Neural progenitor cell (in vitro differentiated cells): ENCODE measurements around the gene RNASE7. TPM values are rescaled to one million over a fixed set of nuclear protein-coding genes. Genes with fewer than 3 reads are reported as not detected.

Experiments used
- DNase-seq: peaks from one replicate; pipeline ENCODE4 v3.0.0-alpha.2; 2016; ENCODE audit warnings: low spot score
- H2AFZ ChIP-seq: fragments of 200-600 bp; sonication (generic); replicated peaks from 2 replicates; pipeline ENCODE4 v1.6.1; 2016; ENCODE audit warnings: antibody characterized with exemption
- H3F3A ChIP-seq: fragments of 200-600 bp; sonication (generic); 2 replicates; pipeline ENCODE4 v1.6.1; 2016; ENCODE audit warnings: antibody characterized with exemption, low read depth
- H3K27ac ChIP-seq: fragments of 200-600 bp; sonication (generic); 2 replicates; pipeline ENCODE4 v1.5.1; 2016; ENCODE audit warnings: mild to moderate bottlenecking
- H3K27me3 ChIP-seq: fragments of 200-600 bp; sonication (generic); 2 replicates; pipeline ENCODE4 v1.6.1; 2016; ENCODE audit warnings: mild to moderate bottlenecking, moderate library complexity
- H3K36me3 ChIP-seq: fragments of 200-600 bp; sonication (generic); 2 replicates; pipeline ENCODE4 v1.5.1; 2016
- H3K4me1 ChIP-seq: fragments of 200-600 bp; sonication (generic); 2 replicates; pipeline ENCODE4 v1.6.1; 2016; ENCODE audit warnings: mixed run types
- H3K4me2 ChIP-seq: fragments of 200-600 bp; sonication (generic); 2 replicates; pipeline ENCODE4 v1.6.1; 2016
- H3K4me3 ChIP-seq: fragments of 200-600 bp; sonication (generic); 2 replicates; pipeline ENCODE4 v1.5.1; 2016
- H3K79me2 ChIP-seq: fragments of 200-600 bp; sonication (generic); 2 replicates; pipeline ENCODE4 v1.6.1; 2016; ENCODE audit warnings: low read depth
- H3K9ac ChIP-seq: fragments of 200-600 bp; sonication (generic); 2 replicates; pipeline ENCODE4 v1.6.1; 2016
- H3K9me3 ChIP-seq: fragments of 200-600 bp; sonication (generic); 2 replicates; pipeline ENCODE4 v1.5.1; 2016; ENCODE audit warnings: low read depth
- H4K20me1 ChIP-seq: fragments of 200-600 bp; sonication (generic); 2 replicates; pipeline ENCODE4 v1.6.1; 2016; ENCODE audit warnings: low read depth
- H3K27ac Mint-ChIP-seq: 3 replicates; pipeline ENCODE4 v1.8.0; 2021; ENCODE audit warnings: mixed read lengths
- H3K27me3 Mint-ChIP-seq: 2 replicates; pipeline ENCODE4 v1.8.0; 2022; ENCODE audit warnings: low read depth, mild to moderate bottlenecking, inconsistent platforms, moderate library complexity, mixed read lengths; ENCODE audit not compliant: insufficient read depth
- H3K36me3 Mint-ChIP-seq: 3 replicates; pipeline ENCODE4 v1.8.0; 2021; ENCODE audit warnings: mixed read lengths
- H3K4me1 Mint-ChIP-seq: 3 replicates; pipeline ENCODE4 v1.8.0; 2021; ENCODE audit warnings: mixed read lengths
- H3K4me3 Mint-ChIP-seq: 3 replicates; pipeline ENCODE4 v1.8.0; 2021; ENCODE audit warnings: mild to moderate bottlenecking, moderate library complexity, mixed read lengths
- H3K9me3 Mint-ChIP-seq: 3 replicates; pipeline ENCODE4 v1.8.0; 2020; ENCODE audit warnings: mixed read lengths
- CTCF ChIP-seq: fragments of 200-600 bp; sonication (generic); IDR thresholded peaks from 2 replicates; pipeline ENCODE4 v1.5.1; 2017; ENCODE audit warnings: antibody characterized with exemption, mild to moderate bottlenecking
- EZH2 ChIP-seq: fragments of 200-600 bp; sonication (generic); IDR thresholded peaks from 2 replicates; pipeline ENCODE4 v1.6.1; 2017; ENCODE audit warnings: antibody characterized with exemption, mild to moderate bottlenecking, moderate library complexity
- EZH2phosphoT487 ChIP-seq: fragments of 200-600 bp; sonication (generic); IDR thresholded peaks from 2 replicates; pipeline ENCODE4 v1.6.1; 2017; ENCODE audit warnings: antibody characterized with exemption
- total RNA-seq: library from RNA; depleted of rRNA; stranded (reverse); fragments of >200 nt; gene quantifications from 2 replicates; pipeline ENCODE4 v1.2.3, GENCODE V29; 2015; ENCODE audit warnings: low replicate concordance

Gene RNASE7
- total RNA-seq, 1 donor from 2014 or later = not detected

GRCh38 chr14:21026274-21026987, 15.7 kb upstream of the RNASE7 start:
- no peak overlapping the region for H3K27ac Mint-ChIP-seq
- Histone ChIP-seq H3K27ac (no peak overlapping the region), H3K4me2 (peak overlapping the region; percentile 77)

GRCh38 chr14:21026988-21027315, 15.2 kb upstream of the RNASE7 start:
- Histone ChIP-seq H4K20me1 (no peaks in the 10 kb centered on the region), H3K79me2 (no peaks in the 10 kb centered on the region), H3K9ac (no peak overlapping the region), H3F3A (no peaks in the 10 kb centered on the region), H3K27ac (no peak overlapping the region), H3K4me3 (no peak overlapping the region), H3K4me1 (peaks cover 10% of the 10 kb centered on the region), H3K9me3 (no peaks in the 10 kb centered on the region), H3K27me3 (peaks cover 69% of the 10 kb centered on the region), H2AFZ (no peak overlapping the region), H3K36me3 (no peaks in the 10 kb centered on the region), H3K4me2 (no peak overlapping the region)
- Mint-ChIP-seq H3K36me3 (peaks cover 2% of the 10 kb centered on the region), H3K9me3 (peaks cover 2% of the 10 kb centered on the region), H3K4me3 (peak overlapping the region; percentile 54), H3K27me3 (peaks cover 13% of the 10 kb centered on the region), H3K4me1 (peaks cover 15% of the 10 kb centered on the region), H3K27ac (no peak overlapping the region)
- TF ChIP-seq EZH2phosphoT487 (no peak), EZH2 (no peak)
- DNase-seq = no peak

More at GRCh38 chr14:21026274-21026987, 15.7 kb upstream of the RNASE7 start:
- TF ChIP-seq CTCF (no peak), EZH2phosphoT487 (no peak), EZH2 (no peak)
- peaks cover 4% of the 10 kb centered on the region for H3K36me3 Mint-ChIP-seq
- peaks cover 15% of the 10 kb centered on the region for H3K4me1 Mint-ChIP-seq
- Histone ChIP-seq H3K4me1 (peaks cover 10% of the 10 kb centered on the region), H4K20me1 (no peaks in the 10 kb centered on the region), H3K36me3 (no peaks in the 10 kb centered on the region), H3K27me3 (peaks cover 74% of the 10 kb centered on the region), H2AFZ (no peak overlapping the region), H3K79me2 (no peaks in the 10 kb centered on the region), H3K9me3 (no peaks in the 10 kb centered on the region), H3K9ac (no peak overlapping the region), H3K4me3 (no peak overlapping the region), H3F3A (no peaks in the 10 kb centered on the region)
- no peak for DNase-seq
- peak overlapping the region; percentile 91 for H3K4me3 Mint-ChIP-seq
- H3K27me3 Mint-ChIP-seq = peaks cover 13% of the 10 kb centered on the region
- H3K9me3 Mint-ChIP-seq = peaks cover 2% of the 10 kb centered on the region

- Histone ChIP-seq H3K4me3 (no peak within 1 kb of the TSS), H3K9me3 (no peaks in the 10 kb centered on the region), H3K4me1 (peaks cover 10% of the 10 kb centered on the region), H3K79me2 (no peaks in the 10 kb centered on the region), H3K4me2 (no peak within 1 kb of the TSS), H3K27me3 (peaks cover 39% of the 10 kb centered on the region), H2AFZ (no peak within 1 kb of the TSS), H3K36me3 (no peaks in the 10 kb centered on the region), H3K27ac (no peak within 1 kb of the TSS), H4K20me1 (no peaks in the 10 kb centered on the region), H3F3A (no peaks in the 10 kb centered on the region), H3K9ac (no peak within 1 kb of the TSS)
- Mint-ChIP-seq H3K27ac (no peak within 1 kb of the TSS), H3K4me3 (no peak within 1 kb of the TSS), H3K9me3 (no peaks in the 10 kb centered on the region), H3K36me3 (no peaks in the 10 kb centered on the region), H3K4me1 (peaks cover 6% of the 10 kb centered on the region), H3K27me3 (peaks cover 9% of the 10 kb centered on the region)
- DNase-seq = no peak
- TF ChIP-seq EZH2 = no peak
- no peak for TF ChIP-seq EZH2phosphoT487
- TF ChIP-seq CTCF = no peak
Observed at GRCh38 chr14:21029917-21030316, 12.2 kb upstream of the RNASE7 start, which contains the start of gene TPPP2. TSS of gene TPPP2 (plus strand) at chr14:21030217. CDS start at chr14:21030582, 365 bp downstream.

GRCh38 chr14:21030531-21030930, 11.6 kb upstream of the RNASE7 start:
- H3K36me3 Mint-ChIP-seq = no peaks in the 10 kb centered on the region

More at GRCh38 chr14:21030531-21030930, 11.6 kb upstream of the RNASE7 start:
- no peak overlapping the region for H2AFZ ChIP-seq
- H3K9me3 Mint-ChIP-seq = no peaks in the 10 kb centered on the region
- no peak for DNase-seq
- no peak overlapping the region for H3K4me2 ChIP-seq
- peaks cover 12% of the 10 kb centered on the region for H3K27me3 Mint-ChIP-seq
- no peak overlapping the region for H3K4me3 Mint-ChIP-seq
- no peak overlapping the region for H3K9ac ChIP-seq
- H3K4me1 Mint-ChIP-seq = peaks cover 8% of the 10 kb centered on the region
- no peaks in the 10 kb centered on the region for H3K36me3 ChIP-seq
- H3K9me3 ChIP-seq = no peaks in the 10 kb centered on the region
- H4K20me1 ChIP-seq = no peaks in the 10 kb centered on the region
- H3K27me3 ChIP-seq = peaks cover 33% of the 10 kb centered on the region
- TF ChIP-seq EZH2phosphoT487 (no peak), EZH2 (no peak), CTCF (no peak)
- H3F3A ChIP-seq = no peaks in the 10 kb centered on the region
- peaks cover 10% of the 10 kb centered on the region for H3K4me1 ChIP-seq
- no peaks in the 10 kb centered on the region for H3K79me2 ChIP-seq
- H3K27ac ChIP-seq = no peak overlapping the region
- H3K4me3 ChIP-seq = no peak overlapping the region
- no peak overlapping the region for H3K27ac Mint-ChIP-seq
